Left lung (tissue), 10 donors: Measurements from ENCODE around the gene MUC13. TPM values are rescaled to one million over a fixed set of nuclear protein-coding genes. Genes with fewer than 3 reads are reported as not detected.

ENCODE experiments used
- ATAC-seq: fragments of 200-7000 bp; cut with Tn5 transposase; one replicate; pipeline ENCODE4 v1.9.1; 2020; ENCODE audit warnings: moderate library complexity
- DNase-seq, 4 donors: peaks; one replicate each; pipeline ENCODE4 v3.0.0-alpha.2; 2013 to 2020
- H3K27ac ChIP-seq, 2 donors: fragments of 200-600 bp; sonication (generic) in 1 of 2; one replicate each; pipeline versions ENCODE4 v1.5.0 to v1.8.0; 2020 to 2021
- H3K27me3 ChIP-seq, 2 donors: fragments of 200-600 bp; sonication (generic) in 1 of 2; one replicate each; pipeline versions ENCODE4 v1.5.0 to v1.8.0; 2020 to 2021
- H3K36me3 ChIP-seq, 2 donors: fragments of 200-600 bp; sonication (generic) in 1 of 2; one replicate each; pipeline versions ENCODE4 v1.5.0 to v1.8.0; 2020 to 2021
- H3K4me1 ChIP-seq, 2 donors: fragments of 200-600 bp; one replicate each; pipeline ENCODE4 v1.8.0; 2021
- H3K4me3 ChIP-seq, 2 donors: fragments of 200-600 bp; sonication (generic) in 1 of 2; one replicate each; pipeline versions ENCODE4 v1.5.0 to v1.8.0; 2020 to 2021; ENCODE audit warnings: mild to moderate bottlenecking in 1 of 2
- H3K9me3 ChIP-seq, 2 donors: fragments of 200-600 bp; sonication (generic) in 1 of 2; one replicate each; pipeline versions ENCODE4 v1.5.0 to v1.8.0; 2020 to 2021
- CTCF ChIP-seq, 2 donors: fragments of 200-600 bp; sonication (generic) in 1 of 2; IDR thresholded peaks; one replicate each; pipeline versions ENCODE4 v1.5.0 to v1.8.0; 2021; ENCODE audit warnings: antibody characterized with exemption in 2 of 2
- intact Hi-C, 2 donors: fragments of 100-400 bp; cut with DNase I; formaldehyde crosslinking; loops; one replicate each; pipeline versions ENCODE4 v1.11.2 to v1.14.2; 2022
- polyA plus RNA-seq, 6 donors: library from polyadenylated mRNA; unstranded; fragments of 120-200 nt; gene quantifications; one replicate each; pipeline ENCODE4 v1.2.1, GENCODE V29; 2013; ENCODE audit not compliant: insufficient read length in 6 of 6
- total RNA-seq, 2 donors: library from RNA; stranded (reverse); fragmentation: NEBNext Ultra II Directional; extraction: Animal tissue kit (Norgen Biotek cat#: 25700); gene quantifications; one replicate each; pipeline ENCODE4 v1.2.1, GENCODE V29; 2021
- donor health status: DM: no; HTN: yes; CAD: no.
- donor health status: DM: no; HTN: no; CAD: no.

MUC13 gene
- total and polyA plus RNA-seq, 8 donors = 0.50 TPM; not detected in 7

- Histone ChIP-seq H3K36me3 (no peaks in the 10 kb centered on the region), H3K4me3 (no peak overlapping the region), H3K27me3 (no peaks in the 10 kb centered on the region), H3K4me1 (no peaks in the 10 kb centered on the region), H3K27ac (no peak overlapping the region), H3K9me3 (no peaks in the 10 kb centered on the region)
- ATAC-seq = peak; percentile 88
- peak in 3 of 4 donors; percentile 30 to 70 (median 56) for DNase-seq
- intact Hi-C loops = no loop called here
- TF ChIP-seq CTCF (IDR thresholded peaks at IDR 0.05) = peak; percentile 58 to 68
These were observed 6.0 kb downstream of the MUC13 start for GRCh38 chr3:124928333-124929202.

GRCh38 chr3:124927574-124928045, 6.9 kb downstream of the MUC13 start:
- no peak for TF ChIP-seq CTCF (IDR thresholded peaks at IDR 0.05)
- intact Hi-C loops = no loop called here
- ATAC-seq (no peak), DNase-seq (no peak)
- Histone ChIP-seq H3K27me3 (no peaks in the 10 kb centered on the region), H3K27ac (no peak overlapping the region), H3K9me3 (no peaks in the 10 kb centered on the region), H3K36me3 (no peaks in the 10 kb centered on the region), H3K4me1 (no peaks in the 10 kb centered on the region), H3K4me3 (no peak overlapping the region)

GRCh38 chr3:124926426-124927101, 8.0 kb downstream of the MUC13 start:
- Histone ChIP-seq H3K27ac (no peak overlapping the region), H3K4me3 (no peak overlapping the region), H3K9me3 (no peaks in the 10 kb centered on the region), H3K27me3 (no peaks in the 10 kb centered on the region), H3K36me3 (no peaks in the 10 kb centered on the region), H3K4me1 (no peaks in the 10 kb centered on the region)
- intact Hi-C loops = no loop called here
- DNase-seq = no peak
- no peak for TF ChIP-seq CTCF (IDR thresholded peaks at IDR 0.05)
- ATAC-seq = no peak

GRCh38 chr3:124924741-124925140, 9.8 kb downstream of the MUC13 start:
- no peak overlapping the region for H3K4me3 ChIP-seq
- no peak for TF ChIP-seq CTCF (IDR thresholded peaks at IDR 0.05)
- no peak overlapping the region for H3K27ac ChIP-seq
- H3K9me3 ChIP-seq = no peaks in the 10 kb centered on the region
- no peak for DNase-seq
- intact Hi-C loops = no loop called here
- no peaks in the 10 kb centered on the region for H3K4me1 ChIP-seq
- no peaks in the 10 kb centered on the region for H3K36me3 ChIP-seq
- ATAC-seq = no peak
- no peaks in the 10 kb centered on the region for H3K27me3 ChIP-seq

- H3K36me3 ChIP-seq = no peaks in the 10 kb centered on the region
- no peaks in the 10 kb centered on the region for H3K27me3 ChIP-seq
- H3K4me3 ChIP-seq = no peak overlapping the region
- H3K27ac ChIP-seq = no peak overlapping the region
- intact Hi-C loops = no loop called here
- DNase-seq (no peak), ATAC-seq (no peak)
- TF ChIP-seq CTCF (IDR thresholded peaks at IDR 0.05) = no peak
- no peaks in the 10 kb centered on the region for H3K4me1 ChIP-seq
- no peaks in the 10 kb centered on the region for H3K9me3 ChIP-seq
These were observed 10.7 kb downstream of the MUC13 start for GRCh38 chr3:124923833-124924232.
